B cell (primary cell): Measurements from ENCODE around the gene ZSWIM6.

ENCODE experiments used
- EZH2 ChIP-seq: IDR thresholded peaks from 2 replicates; pipeline ENCODE4 v1.6.1; 2012; ENCODE audit warnings: borderline replicate concordance, low read depth, mild to moderate bottlenecking, moderate library complexity, low read length; ENCODE audit not compliant: insufficient read depth, poor library complexity, severe bottlenecking
- TF ChIP-seq, protein P1 (sequence below): fragments of 200-600 bp; IDR thresholded peaks from one replicate; pipeline ENCODE4 v1.8.0; 2022; ENCODE audit warnings: antibody characterized with exemption, mild to moderate bottlenecking

DNA sequence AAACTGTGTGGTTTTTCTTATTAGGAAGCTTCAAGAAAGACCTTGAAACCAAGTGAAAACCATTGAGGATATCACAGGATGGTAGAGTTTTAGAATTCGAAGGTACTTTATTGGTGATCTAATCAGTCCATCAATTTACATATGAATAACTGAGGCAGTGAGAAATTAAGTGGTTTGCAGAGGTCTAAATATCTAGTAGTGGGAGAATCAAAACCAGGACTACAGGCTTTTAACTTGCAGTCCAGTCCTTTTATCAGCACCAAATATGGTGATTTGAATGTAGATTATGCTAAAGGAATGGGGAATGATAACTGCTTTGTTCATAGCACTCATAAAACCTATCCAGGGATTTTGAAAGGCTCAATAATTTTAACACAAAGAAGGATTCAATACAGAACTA lies 85.8 kb downstream of the ZSWIM6 start:
- TF ChIP-seq, protein P1, sequence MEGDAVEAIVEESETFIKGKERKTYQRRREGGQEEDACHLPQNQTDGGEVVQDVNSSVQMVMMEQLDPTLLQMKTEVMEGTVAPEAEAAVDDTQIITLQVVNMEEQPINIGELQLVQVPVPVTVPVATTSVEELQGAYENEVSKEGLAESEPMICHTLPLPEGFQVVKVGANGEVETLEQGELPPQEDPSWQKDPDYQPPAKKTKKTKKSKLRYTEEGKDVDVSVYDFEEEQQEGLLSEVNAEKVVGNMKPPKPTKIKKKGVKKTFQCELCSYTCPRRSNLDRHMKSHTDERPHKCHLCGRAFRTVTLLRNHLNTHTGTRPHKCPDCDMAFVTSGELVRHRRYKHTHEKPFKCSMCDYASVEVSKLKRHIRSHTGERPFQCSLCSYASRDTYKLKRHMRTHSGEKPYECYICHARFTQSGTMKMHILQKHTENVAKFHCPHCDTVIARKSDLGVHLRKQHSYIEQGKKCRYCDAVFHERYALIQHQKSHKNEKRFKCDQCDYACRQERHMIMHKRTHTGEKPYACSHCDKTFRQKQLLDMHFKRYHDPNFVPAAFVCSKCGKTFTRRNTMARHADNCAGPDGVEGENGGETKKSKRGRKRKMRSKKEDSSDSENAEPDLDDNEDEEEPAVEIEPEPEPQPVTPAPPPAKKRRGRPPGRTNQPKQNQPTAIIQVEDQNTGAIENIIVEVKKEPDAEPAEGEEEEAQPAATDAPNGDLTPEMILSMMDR, result no peak
- TF ChIP-seq EZH2, result no peak
